NCI-H345 (cell line): ENCODE results near the gene KRTAP12-3.
"Not testable (repeated sequence)": the region's sequence is repeated elsewhere in the genome, so short reads cannot be mapped to it uniquely, and the experiment has no call there.

Experiments used
- DNase-seq: peaks from one replicate; lab custom pipeline; 2025; lab: John Stamatoyannopoulos, UW

Gene KRTAP12-3

DNA sequence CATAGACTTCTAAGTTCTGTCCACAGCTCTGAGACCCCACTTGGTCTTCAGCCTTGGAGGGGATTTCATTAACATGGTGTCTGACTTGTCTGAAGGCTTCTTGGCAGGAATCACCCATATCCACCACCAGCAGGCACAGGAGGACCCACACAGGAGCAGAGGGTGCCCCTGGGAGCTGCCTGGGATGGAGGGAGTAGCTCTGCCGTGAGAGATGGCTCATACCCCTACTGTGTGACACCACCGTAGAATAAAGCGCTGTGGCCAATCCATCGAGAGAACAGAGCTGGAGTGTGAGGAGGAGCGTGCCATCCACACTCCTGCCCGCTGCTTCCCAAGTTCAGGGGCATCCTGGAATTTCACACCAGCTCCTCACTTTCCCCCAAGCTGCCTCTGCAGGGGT is 27.3 kb downstream of the KRTAP12-3 start:
- DNase-seq, result not testable (repeated sequence)

DNA sequence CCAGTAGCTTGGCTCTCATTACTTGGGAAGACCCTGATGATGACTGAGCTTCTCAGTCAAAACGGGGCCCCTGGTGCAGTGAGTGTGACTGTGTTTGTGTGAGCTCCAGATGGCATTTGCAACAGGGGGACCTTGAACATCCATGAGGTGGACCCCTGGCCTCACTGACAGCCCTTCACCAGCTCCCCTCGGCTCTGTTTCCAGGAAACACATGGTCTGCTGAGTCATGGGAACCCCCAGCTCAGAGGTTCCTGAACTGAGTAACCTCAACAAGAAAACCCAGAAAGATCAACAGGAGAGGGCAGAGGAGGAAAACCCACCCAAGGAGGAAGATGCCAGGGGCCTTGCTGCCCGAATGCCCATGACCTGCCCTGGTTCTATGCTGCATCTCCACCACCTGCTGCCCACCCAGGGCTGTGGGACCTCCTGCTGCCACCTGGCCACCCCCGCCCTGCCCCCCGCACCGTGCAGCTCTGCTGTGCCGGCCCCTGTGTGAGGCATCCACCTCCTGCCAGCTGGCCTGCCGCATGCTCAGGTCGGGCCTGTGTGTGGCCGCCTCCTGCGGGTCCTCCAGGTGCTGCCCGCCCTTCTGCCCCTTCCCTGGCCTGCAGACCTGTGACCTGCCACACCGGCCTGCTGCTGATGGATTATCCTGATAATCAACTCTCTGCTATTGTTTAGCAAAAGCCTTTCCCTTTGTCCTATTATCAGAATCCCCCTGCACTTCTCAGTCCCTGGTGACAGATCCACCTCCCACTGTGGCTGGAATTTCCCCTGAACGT is 28.5 kb downstream of the KRTAP12-3 start:
- DNase-seq, result no peak

- peak; percentile 48 for DNase-seq
Observed at GRCh38 chr21:44686843-44687561, 29.3 kb downstream of the KRTAP12-3 start.

- peak; percentile 76 for DNase-seq
Observed at GRCh38 chr21:44687671-44688070, 29.9 kb downstream of the KRTAP12-3 start.

GRCh38 chr21:44689740-44690139 is 32.0 kb downstream of the KRTAP12-3 start:
- DNase-seq, result not testable (repeated sequence)

GRCh38 chr21:44691686-44692085 is 34.0 kb downstream of the KRTAP12-3 start:
- no peak for DNase-seq

- no peak for DNase-seq
Observed at GRCh38 chr21:44692798-44693512, 35.2 kb downstream of the KRTAP12-3 start.

DNA sequence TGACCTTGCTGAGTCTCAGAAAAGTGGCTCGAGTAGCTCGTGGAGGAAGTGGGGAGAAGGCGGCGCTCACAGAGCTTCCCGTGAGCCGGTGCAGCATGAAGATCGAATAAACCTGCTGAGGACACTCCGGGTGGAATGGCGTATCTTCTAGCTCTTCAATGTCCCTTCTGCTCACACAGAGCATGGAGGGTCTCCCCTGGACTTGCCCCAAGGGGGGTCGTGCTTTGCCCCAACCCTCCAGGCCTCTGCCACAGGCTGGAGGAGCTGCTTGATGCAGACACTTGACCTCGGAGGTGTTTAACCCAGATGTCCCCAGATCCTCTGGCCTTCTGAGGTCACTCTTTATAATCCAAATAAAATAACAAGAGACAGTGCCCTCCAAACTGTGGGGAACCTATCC is 37.0 kb downstream of the KRTAP12-3 start:
- DNase-seq, result no peak

GRCh38 chr21:44695184-44695583 is 37.5 kb downstream of the KRTAP12-3 start:
- no peak for DNase-seq

DNA sequence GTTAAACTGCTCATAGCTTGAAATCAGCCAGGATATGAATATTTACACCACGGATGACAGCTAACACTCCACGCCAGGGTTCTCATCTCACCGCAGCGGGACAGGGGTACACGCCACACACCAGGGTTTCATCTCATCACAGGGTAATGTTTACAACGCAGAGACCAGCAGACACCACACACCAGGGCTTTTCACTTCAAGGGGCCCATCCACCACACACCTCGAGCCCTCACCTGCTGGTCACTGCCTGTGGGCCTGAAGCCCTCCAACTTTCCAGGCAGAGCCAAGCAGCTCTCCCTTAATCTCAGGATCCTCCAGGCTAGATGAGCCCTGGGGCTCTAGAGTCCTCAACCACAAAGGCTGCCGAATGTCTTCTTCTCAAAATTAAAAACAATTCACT is 37.9 kb downstream of the KRTAP12-3 start:
- no peak for DNase-seq

- no peak for DNase-seq
Observed at GRCh38 chr21:44696572-44696971, 38.8 kb downstream of the KRTAP12-3 start.

DNA sequence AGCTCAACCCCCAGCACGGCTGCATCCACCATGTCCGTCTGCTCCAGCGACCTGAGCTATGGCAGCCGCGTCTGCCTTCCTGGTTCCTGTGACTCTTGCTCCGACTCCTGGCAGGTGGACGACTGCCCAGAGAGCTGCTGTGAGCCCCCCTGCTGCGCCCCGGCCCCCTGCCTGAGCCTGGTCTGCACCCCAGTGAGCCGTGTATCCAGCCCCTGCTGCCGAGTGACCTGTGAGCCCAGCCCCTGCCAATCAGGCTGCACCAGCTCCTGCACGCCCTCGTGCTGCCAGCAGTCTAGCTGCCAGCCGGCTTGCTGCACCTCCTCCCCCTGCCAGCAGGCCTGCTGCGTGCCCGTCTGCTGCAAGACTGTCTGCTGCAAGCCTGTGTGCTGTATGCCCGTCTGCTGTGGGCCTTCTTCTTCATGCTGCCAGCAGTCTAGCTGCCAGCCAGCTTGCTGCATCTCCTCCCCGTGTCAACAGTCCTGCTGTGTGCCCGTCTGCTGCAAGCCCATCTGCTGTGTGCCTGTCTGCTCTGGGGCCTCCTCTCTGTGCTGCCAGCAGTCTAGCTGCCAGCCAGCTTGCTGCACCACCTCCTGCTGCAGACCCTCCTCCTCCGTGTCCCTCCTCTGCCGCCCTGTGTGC is 39.6 kb downstream of the KRTAP12-3 start, which contains the start of gene KRTAP10-12:
TSS of gene KRTAP10-12 (plus strand) at position 1 of the 639 bp plus-strand sequence. CDS start at position 31, 30 bp downstream.
- DNase-seq, result not testable (repeated sequence)

- no peak for DNase-seq
Observed at GRCh38 chr21:44697811-44698734, 40.3 kb downstream of the KRTAP12-3 start.

GRCh38 chr21:44699502-44700001 is 41.8 kb downstream of the KRTAP12-3 start:
- DNase-seq, result no peak

GRCh38 chr21:44700101-44701022 is 42.6 kb downstream of the KRTAP12-3 start:
- DNase-seq, result no peak

GRCh38 chr21:44701023-44701400 is 43.3 kb downstream of the KRTAP12-3 start:
- DNase-seq, result no peak

DNA sequence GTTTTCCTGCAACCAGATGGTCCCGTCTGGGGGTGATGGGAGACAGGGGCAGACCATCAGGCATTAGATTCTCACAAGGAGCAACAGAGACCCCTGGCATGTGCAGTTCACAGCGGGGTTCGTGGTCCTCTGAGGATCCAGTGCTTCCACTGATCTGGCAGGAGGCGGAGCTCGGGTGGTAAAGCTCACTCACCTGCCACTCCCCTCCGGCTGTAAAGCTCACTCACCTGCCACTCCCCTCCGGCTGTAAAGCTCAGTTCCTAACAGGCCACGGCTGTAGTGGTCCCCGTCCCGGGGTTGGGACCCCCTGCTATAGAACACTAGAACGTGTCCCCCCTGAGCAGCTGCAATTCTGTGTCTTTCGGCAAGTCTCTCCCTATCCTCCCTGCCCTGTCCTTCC is 43.8 kb downstream of the KRTAP12-3 start:
- DNase-seq, result peak; percentile 57

GRCh38 chr21:44702111-44702972 is 44.6 kb downstream of the KRTAP12-3 start:
- DNase-seq, result peak; percentile 76
